ENCODE results near the gene APLP2. TPM values are rescaled to one million over a fixed set of nuclear protein-coding genes. Genes with fewer than 3 reads are reported as not detected.

APLP2 gene
- total and polyA plus RNA-seq, 2 of the 13 experiments (the other 11 are each of a cell fraction or from before 2014, with no cell fraction given): 315 to 594 TPM

- TF ChIP-seq SKIL (CRISPR knock-in tag; IDR thresholded peaks at IDR 0.05; ENCODE audit: borderline replicate concordance): no peak
- TF ChIP-seq CREB1 (IDR thresholded peaks at IDR 0.05): no peak
- no peak for TF ChIP-seq CREB1 (CRISPR knock-in tag; IDR thresholded peaks at IDR 0.05)
- no peak for TF ChIP-seq ELF1 (CRISPR knock-in tag; IDR thresholded peaks at IDR 0.05)
- peak; percentile 70; the same call in 1 of the 2 replicates for TF ChIP-seq TMF1 (CRISPR knock-in tag; IDR thresholded peaks at IDR 0.05; ENCODE audit: low read depth)
- TF ChIP-seq IRF1 (CRISPR knock-in tag; IDR thresholded peaks at IDR 0.05; ENCODE audit: low read depth): no peak
- peak; percentile 83 for TF ChIP-seq ZNF776 (CRISPR knock-in tag; IDR thresholded peaks at IDR 0.05)
- TF ChIP-seq ZFP41 (CRISPR knock-in tag; IDR thresholded peaks at IDR 0.05; ENCODE audit: borderline replicate concordance): no peak
- TF ChIP-seq TFDP1 (CRISPR knock-in tag; IDR thresholded peaks at IDR 0.05; ENCODE audit: borderline replicate concordance): no peak; the same call in 1 of the 2 replicates
- no peak for TF ChIP-seq SNRNP70 (IDR thresholded peaks at IDR 0.05; ENCODE audit: low read depth, low read length)
- TF ChIP-seq HCFC1 (IDR thresholded peaks at IDR 0.05; ENCODE audit: low read depth, low read length): no peak
- TF ChIP-seq ZNF343 (CRISPR knock-in tag; IDR thresholded peaks at IDR 0.05): no peak; the same call in 1 of the 2 replicates
- TF ChIP-seq GMEB1 (CRISPR knock-in tag; IDR thresholded peaks at IDR 0.05; ENCODE audit: borderline replicate concordance): no peak
- TF ChIP-seq GRHL1 (CRISPR knock-in tag; conservative IDR thresholded peaks at IDR 0.05): no peak
- 0 out of 2 replicates have a peak, but pooled peaks have one; percentile 3 for TF ChIP-seq ZXDC (CRISPR knock-in tag; IDR thresholded peaks at IDR 0.05)
- peak; percentile 96 for TF ChIP-seq ZNF263 (CRISPR knock-in tag; IDR thresholded peaks at IDR 0.05)
- TF ChIP-seq XRCC5 (optimal IDR thresholded peaks at IDR 0.05; ENCODE audit: low read length): peak; percentile 42
- no peak for TF ChIP-seq KDM4B (CRISPR knock-in tag; IDR thresholded peaks at IDR 0.05)
Measured at GRCh38 chr11:130068986-130069658, 572 bp upstream of the APLP2 start (continued).

Measured in HepG2 (cell line).